Measurements from ENCODE around the gene LIPN.
"Not testable (repeated sequence)": the region's sequence is repeated elsewhere in the genome, so short reads cannot be mapped to it uniquely, and the experiment has no call there.

The LIPN gene, protein sequence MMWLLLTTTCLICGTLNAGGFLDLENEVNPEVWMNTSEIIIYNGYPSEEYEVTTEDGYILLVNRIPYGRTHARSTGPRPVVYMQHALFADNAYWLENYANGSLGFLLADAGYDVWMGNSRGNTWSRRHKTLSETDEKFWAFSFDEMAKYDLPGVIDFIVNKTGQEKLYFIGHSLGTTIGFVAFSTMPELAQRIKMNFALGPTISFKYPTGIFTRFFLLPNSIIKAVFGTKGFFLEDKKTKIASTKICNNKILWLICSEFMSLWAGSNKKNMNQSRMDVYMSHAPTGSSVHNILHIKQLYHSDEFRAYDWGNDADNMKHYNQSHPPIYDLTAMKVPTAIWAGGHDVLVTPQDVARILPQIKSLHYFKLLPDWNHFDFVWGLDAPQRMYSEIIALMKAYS

DNA sequence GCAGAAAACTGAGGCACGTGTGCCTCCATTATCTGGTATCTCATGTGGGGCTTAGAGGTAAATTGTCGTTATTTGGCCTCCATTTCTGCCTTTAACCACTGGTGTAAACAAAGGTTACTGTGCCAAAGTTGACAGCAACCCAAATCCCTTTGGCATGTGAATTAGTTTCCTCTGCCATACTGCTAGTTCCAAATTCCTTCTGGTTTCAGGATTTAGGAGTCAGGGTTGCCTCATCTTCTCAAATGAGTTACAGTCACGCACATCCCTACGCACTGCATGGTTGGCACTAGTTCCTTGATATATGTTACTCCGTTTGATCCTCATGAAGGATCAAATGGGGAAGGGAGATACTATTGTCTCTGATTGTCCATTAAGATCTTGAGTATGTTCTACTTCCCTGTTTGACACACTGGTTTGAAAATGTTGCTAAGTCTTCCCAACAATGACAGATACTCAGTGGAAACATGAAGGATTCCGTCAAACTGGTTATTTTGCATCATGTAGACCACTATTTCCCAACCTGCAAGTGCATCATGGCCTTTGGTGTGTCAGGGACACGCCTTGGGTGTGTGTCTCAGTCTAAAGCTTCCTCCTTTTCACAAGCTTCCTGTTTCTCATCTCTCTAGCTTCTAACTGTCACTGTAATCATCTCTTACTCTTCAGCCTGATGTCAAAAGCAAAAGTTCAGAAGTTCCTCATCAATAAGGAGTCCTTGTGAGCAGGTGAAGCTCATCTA, at the start of gene LIPN:
TSS of gene LIPN (plus strand) at position 655 of the 736 bp plus-strand sequence. CDS start 1,386 bp downstream, outside the sequence.
- DNase-seq = no peak

DNA sequence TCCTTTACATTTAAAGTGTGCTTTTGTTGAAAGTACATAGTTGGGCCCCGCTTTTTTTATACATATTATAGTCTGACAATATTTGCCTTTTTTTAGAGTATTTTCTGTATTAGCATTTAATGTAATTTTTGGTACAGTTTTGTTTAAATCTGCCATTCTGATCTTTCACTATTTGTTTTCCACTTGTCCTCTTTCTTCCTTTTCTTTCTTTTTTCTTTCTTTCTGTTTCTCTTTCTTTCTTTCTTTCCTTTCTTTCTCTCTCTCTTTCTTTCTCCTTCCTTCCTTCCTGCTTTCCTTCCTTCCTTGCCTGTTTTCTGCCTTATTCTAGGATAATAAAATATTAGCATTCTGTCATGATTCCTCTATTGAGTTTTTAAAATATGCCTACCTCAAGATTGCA, 44.3 kb upstream of the LIPN start:
- DNase-seq = no peak

DNA sequence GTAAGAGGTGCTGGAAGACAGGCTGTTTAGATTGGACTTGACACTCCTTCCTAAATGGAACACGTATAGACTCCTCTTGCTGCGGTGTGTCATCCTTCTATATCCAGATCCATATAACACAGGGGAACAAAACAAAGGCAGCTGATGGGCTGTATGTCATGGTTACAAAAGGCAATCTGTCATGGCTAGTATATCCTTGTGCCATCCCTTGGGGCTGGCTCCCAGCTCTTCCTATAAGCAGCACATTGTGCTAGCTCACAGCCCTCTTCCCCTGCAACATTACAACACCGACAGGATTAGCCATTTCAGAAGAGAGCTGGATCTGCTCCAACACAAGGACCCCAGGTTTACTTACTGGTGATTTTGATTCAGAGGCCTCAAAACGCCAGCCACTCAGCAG, 38.4 kb upstream of the LIPN start:
- DNase-seq = no peak

DNA sequence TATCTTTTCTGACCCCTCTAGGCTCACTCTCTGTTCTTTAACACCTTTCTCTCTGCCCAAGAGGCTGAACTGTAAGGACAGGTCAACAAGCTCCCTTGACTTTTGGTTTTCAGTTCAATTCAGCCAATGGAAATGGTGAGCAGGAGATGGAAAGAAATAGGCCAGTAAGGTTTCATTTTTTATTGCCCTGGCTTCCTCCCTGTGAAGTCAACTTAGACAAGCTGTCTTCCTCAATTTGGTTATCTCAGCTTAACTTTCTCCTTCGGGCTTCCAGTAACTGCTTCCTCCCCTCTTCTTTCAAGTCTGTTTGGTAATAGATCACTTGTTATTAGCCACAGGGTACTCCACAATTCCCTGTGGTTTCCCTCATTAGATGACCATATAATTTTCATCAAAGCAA, 34.0 kb upstream of the LIPN start:
- no peak for DNase-seq

DNA sequence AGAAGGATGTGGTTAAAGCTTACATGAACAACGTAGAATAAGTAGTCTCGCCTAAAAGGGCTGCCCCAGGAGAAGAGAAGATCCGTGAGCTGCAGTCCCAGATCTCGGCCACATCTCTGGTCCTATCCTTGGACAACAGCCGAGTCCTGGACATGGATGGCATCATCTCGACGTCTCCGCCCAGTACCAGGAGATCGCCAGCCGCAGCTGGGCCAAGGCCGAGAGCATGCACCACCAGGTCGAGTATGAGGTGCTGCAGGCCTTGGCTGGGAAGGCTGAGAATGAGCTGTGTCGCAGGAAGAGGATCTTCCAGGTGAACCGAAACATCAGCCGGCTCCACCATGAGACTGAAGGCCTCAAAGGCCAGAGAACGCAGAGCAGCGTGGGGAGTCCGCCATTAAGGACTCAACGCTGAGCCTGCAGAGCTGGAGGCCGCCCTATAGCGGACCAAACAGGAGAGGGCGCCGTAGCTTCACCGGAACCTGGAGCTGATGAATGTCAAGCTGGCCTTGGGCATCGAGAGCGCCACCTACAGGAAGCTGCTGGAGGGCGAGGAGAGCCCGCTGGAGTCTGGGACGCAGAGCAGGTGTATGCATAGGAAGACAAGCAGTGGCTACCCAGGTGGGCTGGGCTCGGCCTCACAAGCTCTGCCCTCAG, 31.6 kb upstream of the LIPN start:
- no peak for DNase-seq

DNA sequence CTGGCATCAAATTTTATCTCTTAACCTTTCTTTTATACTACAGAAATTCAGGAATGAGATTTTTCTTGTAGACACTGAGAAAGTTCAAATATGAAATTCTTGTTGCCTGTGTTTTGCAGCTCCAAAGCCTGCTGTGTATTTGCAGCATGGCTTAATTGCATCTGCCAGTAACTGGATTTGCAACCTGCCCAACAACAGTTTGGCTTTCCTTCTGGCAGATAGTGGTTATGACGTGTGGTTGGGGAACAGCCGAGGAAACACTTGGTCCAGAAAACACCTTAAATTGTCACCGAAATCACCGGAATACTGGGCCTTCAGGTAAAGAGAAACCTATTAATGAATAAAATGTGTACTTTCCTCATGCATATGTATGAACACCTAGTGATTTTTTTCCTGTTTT, 29.0 kb upstream of the LIPN start:
- no peak for DNase-seq

DNA sequence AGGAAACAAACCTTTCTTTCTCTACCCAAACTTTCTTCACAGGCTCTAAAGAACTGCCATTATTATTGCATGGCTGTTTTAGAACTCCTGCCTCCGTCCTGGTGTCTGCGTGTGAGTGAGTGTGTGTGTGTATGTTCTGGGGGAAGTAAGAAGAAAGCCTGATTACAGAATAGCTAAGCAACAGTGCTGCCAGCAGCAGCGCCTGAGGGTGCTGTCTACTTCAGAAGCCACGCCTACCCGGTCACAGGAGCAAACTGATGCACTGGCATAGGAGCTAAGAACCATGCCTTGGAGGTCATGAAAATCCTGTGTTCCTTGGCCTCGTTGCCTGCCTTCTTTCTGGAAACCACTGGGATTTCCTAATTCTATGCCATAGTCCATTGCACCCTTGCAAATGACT, 28.5 kb upstream of the LIPN start:
- DNase-seq = no peak

DNA sequence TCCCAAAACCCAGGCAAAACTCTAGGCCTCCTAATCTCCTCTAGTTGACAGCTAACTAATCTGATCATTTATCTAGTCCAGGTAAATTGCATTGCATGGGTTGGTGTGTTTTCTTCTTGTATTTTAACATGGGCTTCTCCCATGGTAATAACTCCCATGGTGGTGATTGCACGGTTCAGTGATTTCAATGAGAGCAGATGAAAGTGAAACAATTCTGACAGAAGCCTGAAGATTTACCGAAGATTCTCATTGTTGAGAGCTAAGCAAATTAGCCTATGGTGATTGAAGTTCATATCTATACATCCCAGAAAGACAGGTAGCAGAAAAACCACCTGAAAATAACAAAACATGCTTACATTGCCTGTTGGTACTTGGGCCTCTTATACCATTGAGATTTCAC, 26.6 kb upstream of the LIPN start:
- DNase-seq = no peak

DNA sequence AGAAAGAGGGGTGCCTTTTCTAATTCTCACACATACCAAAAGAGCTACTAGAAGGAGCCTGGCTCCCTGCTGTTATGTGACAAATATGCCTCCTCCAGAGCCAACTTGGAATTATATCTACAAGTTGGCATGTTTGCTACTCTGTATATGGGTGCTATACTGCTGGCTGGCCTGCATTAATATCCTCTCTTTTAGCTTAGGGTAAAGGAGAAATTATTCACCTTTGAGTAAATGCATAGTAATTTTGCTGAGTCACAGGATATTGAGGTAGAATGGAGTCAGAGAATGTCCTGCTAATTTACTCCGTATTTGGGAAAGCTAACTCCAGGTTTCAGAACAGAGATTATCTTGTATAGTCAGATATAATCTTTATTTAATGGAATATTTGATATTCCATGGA, 24.2 kb upstream of the LIPN start:
- no peak for DNase-seq

DNA sequence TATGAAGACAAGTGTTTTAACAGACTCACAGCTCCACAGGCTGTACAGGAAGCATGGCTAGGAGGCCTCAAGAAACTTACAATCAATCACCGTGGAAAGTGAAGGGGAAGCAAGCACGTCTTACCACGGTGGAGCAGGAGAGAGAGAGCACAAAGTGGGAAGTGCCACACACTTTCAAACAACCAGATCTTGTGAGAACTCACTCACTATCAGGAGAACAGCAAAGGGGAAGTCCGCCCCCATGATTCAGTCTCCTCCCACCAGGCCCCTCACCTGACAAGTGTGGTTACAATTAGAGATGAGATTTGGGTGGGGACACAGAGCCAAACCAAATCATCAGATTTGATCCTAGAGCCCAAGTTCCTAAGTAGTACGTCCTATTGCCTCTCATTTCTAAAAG, 17.9 kb upstream of the LIPN start:
- not testable (repeated sequence) for DNase-seq

DNA sequence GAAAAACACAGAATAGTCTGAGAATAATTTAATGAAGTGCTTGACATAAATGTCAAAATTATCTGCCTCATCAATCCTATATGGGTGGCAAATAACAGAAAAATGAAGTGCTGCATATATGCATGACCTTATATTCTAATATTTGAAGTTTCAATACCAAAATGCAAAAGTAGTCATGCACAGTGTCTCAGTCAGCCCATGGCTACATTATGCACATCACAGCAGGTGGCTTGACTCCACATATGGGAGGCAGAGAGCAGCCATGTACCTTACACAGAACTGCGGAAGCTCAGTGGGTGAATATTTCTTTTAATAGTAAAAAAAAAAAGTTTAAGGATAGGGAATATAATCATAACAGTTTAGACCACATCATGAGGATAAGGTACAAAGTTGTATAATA, 17.4 kb upstream of the LIPN start:
- no peak for DNase-seq

DNA sequence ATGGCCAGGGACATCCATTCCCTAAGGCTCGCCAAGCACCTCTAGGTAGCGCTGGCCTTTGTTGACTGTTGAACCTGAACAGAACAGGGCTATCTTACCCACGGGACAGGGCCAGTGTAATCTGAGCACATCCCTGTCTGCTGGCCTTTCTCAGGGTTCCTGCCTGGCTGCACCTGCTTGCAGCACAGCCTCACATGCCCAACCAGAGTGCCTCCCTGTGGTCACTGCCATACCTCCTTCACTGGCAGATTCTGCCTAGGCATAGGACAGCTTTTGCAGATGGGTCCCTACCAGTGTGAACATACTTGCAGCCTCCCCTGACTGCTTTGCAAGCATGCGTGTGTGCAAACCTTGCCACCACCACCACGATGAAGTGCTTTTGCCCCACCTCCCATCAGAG, 15.8 kb upstream of the LIPN start:
- DNase-seq = no peak

DNA sequence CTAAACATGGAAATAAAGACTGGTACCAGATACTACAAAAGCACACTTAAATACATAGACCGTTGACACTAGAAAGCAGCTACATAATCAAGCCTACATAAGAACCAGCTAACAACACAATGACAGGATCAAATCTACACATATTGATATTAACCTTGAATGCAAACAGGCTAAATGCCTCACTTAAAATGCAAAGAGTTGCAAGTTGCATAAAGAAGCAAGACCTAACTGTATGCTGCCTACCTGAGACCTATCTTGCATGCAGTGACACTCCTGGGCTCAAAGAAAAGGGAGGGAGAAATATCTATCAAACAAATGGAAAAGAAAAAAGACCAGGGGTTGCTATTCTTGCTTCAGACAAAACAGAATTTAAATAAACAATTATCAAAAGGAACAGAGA, 14.2 kb upstream of the LIPN start:
- DNase-seq = no peak

DNA sequence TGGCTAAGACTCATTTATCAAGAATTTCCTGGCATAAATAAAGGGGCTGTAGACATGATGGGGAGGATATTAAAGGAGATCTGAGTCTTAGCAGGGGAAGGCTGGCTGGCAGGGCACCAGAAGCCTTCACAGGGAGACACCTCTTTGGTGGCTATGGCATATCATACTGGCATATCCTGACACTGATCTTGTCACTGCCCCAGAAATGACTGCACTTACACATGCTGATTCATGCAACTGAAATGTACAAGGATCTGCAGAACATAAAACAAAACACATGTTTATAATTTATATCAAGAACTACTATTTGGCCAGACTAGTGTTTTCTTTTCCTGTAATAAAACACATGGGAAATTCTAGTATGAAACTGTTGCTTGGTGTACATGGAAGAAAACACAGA, 5.5 kb upstream of the LIPN start:
- no peak for DNase-seq

DNA sequence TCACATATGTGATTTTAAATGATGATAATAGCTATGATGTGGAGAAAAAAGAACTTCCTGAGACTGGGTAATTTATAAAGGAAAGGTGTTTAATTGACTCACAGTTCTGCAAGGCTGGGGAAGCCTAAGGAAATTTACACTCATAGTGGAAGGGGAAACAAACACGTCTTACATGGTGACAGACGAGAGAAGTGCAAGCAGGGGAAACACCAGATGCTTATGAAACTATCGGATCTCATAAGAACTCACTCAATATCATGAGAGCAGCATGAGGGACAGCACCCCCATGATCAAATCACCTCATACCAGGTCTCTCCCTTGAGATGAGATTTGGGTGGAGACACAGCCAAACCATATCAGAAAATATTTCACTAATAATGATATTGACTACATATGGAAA, 4.1 kb upstream of the LIPN start:
- no peak for DNase-seq

DNA sequence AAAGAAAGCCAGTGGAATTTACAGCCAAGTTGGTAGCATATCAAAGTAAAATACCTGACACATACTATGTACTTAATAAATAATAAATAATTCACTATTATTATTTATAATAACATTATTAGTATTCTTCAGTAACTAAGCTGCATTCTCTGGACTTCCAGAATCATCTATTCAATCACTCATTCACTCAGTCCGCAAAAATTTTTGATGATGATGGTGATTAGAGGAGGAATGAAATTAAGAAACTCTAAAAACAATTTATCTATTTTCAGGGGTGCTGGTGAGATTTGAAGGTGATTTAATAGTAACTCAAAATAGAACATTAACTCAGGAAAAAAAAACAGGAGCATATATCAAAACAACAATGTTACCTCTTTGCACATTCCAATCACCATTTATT, 3.2 kb upstream of the LIPN start:
- DNase-seq = no peak

DNA sequence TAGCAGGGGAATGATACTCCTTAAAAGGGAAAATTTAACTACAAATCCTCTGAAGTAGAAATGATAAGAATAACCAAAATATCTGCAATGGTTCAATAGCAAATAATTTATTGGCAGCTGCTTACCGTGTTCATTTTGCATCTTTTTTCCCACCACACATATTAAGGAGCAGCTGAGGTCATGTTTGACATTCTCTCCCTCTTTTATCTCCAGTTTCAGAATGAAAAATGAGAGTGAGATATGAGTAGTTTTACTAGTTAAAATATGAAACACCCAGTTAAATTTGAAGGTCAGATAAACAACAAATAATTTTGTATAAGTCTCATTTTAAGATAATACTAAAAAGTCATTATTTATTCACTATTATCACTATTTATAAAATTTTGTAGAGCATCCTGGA, 3.1 kb downstream of the LIPN start:
- no peak for DNase-seq

DNA sequence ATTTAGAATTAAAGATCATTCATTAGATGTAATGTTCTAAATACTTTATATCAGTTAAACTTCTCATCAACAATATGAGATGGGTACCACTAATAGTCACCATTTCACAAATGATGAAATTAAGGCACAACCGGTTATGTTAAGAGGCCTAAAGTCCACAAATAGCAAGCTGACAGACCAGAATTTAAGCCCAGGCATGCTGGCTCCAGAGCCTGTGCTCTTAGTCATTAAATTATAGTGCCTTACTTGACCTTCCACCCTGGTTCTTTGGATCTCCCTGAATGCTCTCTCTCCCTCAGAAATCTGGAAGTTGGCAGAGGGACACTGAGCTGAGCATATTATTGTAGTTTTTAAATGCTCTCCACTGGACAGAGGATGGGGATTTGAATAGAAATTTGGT, 3.6 kb downstream of the LIPN start:
- DNase-seq = no peak

DNA sequence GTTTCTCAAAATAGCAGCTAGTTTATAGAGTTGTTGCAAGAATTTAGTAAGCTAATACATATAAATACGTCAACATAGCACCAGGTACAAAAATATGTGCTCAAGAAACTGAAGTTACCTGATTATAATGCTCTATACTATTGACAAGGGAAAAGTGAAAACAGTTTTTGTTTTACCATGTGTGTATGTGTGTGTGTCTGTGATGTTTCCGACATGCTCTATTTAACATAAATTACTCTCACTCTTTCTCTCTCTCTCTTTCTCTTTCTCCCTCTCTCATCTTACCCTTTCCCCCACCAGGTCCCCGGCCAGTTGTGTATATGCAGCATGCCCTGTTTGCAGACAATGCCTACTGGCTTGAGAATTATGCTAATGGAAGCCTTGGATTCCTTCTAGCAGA, 4.3 kb downstream of the LIPN start:
- DNase-seq = no peak

DNA sequence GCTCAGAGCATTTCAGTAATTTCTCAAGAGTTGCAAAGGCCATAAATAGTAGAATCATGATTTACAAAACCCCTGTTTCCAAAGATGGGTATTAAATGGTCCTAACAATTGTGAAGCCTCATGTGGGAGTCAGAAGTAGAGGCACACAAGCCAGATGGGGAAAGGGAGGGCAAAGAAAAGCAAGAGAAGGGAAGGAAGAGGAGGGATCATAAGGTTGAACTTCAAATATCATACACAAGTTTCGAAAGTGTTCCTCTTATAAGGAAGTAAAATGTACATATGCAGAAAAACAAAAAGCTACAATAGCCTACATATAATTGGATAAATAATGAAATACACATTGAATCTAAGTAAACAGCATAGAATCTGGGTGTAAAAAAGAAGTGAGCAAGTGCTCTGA, 6.0 kb downstream of the LIPN start:
- no peak for DNase-seq

DNA sequence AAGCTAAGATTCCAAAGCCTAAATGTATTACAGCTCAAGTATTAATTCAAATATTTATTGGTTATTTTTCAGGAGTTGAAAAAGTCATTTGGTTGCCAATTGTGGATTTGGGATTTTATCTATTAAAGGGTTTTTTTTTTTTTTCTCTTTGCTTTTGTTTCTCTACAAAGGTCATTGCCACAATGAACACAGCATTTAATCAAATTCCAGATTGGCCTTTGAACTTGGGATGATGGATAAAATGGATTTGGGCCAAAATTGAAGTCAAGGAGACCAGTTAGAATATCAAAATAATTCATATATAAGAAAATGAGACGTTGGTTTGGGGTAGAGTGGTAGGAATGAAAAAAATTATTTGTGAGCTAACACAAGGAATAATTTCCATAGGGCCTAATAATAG, 9.6 kb downstream of the LIPN start:
- DNase-seq = no peak

DNA sequence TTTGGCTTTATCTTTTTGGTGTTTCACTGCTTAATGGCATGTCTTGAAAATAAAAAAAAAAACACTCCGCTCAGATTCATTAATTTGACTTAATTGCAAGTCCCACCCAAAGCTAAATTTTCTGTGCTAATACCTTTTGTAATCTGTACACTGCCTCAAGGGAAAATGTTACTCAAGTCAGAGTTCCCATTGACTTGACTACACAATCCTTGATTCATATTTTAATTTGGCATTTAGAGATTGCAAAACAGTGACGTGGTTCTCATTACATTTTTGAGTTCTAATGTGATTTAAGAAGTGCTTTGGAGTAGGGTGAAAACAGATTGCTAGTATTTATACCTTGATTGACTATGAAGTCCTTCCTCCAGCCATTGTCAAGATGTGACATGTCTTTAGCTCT, 21.4 kb downstream of the LIPN start:
- no peak for DNase-seq

DNA sequence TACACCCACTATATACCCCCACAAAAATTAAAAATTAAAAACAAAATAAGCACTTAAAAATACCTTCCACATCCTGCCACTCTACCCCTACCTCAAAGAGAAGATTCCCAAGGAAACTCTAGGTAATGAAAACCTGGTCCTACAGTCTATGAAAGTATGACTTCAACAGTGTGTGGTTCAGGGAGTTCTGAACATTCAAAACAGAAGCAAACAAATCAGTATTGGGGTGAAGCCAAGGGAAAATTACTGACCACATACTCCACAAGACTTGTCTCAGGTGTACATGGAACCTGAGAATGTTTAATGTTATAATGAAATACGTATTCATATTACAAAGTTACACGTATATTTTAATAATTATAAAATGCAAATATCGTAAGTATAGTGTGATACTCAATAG, 22.4 kb downstream of the LIPN start:
- no peak for DNase-seq

DNA sequence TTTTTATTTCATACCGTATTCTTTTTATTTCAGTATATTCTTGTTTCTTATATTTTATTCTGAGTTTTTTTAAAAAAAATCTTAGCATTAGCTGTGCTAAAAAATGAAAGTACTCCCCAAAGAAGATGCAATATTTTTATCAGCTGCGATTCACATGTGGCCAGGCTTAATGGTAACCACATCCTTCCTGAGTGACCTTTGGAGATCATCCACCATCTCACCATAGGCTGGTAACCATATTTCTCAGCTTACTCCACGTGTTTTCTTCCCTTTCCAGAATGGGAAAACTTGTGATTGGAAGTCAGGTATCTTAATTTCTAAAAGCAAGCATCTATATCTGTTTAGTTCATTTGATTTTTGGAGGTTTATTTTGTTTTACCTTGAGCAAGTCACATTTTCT, 23.9 kb downstream of the LIPN start:
- DNase-seq = no peak

Measured in NCI-H187 treated with DMSO at 0.1 percent for 48 hours (cell line).